ENCODE results near the gene RAB11FIP3.
"Not testable (repeated sequence)": the region's sequence is repeated elsewhere in the genome, so short reads cannot be mapped to it uniquely, and the experiment has no call there.

- TF ChIP-seq CTCF (conservative IDR thresholded peaks at IDR 0.05; ENCODE audit: low read depth, low read length); EZH2phosphoT487 (IDR thresholded peaks at IDR 0.05; ENCODE audit: borderline replicate concordance, low read length); EZH2 (IDR thresholded peaks at IDR 0.05; ENCODE audit: low read length, unreplicated experiment): not testable (repeated sequence)
These were observed 69.2 kb downstream of the RAB11FIP3 start for GRCh38 chr16:494676-495075.
